PC-9 (cell line): ENCODE data around the gene BBX.

ENCODE experiments used
- CTCF ChIP-seq: fragments of 200-600 bp; sonication (generic); conservative IDR thresholded peaks from 2 replicates; pipeline ENCODE4 v1.6.1; 2017; ENCODE audit warnings: mixed run types, antibody characterized with exemption, mild to moderate bottlenecking, moderate library complexity
- EZH2 ChIP-seq: fragments of 200-600 bp; sonication (generic); IDR thresholded peaks from 2 replicates; pipeline ENCODE4 v1.8.0; 2017; ENCODE audit warnings: antibody characterized with exemption, low read depth

- TF ChIP-seq EZH2 (no peak), CTCF (no peak)
Observed at GRCh38 chr3:107850681-107851080, 327.9 kb downstream of the BBX start.
